Endodermal cell (in vitro differentiated cells): Measurements from ENCODE around the gene EVPL. TPM values are rescaled to one million over a fixed set of nuclear protein-coding genes. Genes with fewer than 3 reads are reported as not detected.

Source experiments
- DNase-seq: peaks from one replicate; pipeline ENCODE4 v3.0.0-alpha.2; 2017
- H3K27ac ChIP-seq: 2 replicates; pipeline ENCODE4 v1.5.1; 2013; ENCODE audit warnings: mild to moderate bottlenecking, low read depth, low read length, moderate library complexity
- H3K27me3 ChIP-seq: 2 replicates; pipeline ENCODE4 v1.6.1; 2013; ENCODE audit warnings: mild to moderate bottlenecking, low read length, moderate library complexity; ENCODE audit not compliant: insufficient read depth, control insufficient read depth, poor library complexity, severe bottlenecking
- H3K36me3 ChIP-seq: 2 replicates; pipeline ENCODE4 v1.7.0; 2013; ENCODE audit warnings: mild to moderate bottlenecking, low read length, moderate library complexity; ENCODE audit not compliant: control insufficient read depth, insufficient read depth
- H3K4me1 ChIP-seq: one replicate; pipeline ENCODE4 v1.7.0; 2013; ENCODE audit warnings: low read length; ENCODE audit not compliant: control insufficient read depth, insufficient read depth
- H3K4me3 ChIP-seq: 2 replicates; pipeline ENCODE4 v1.5.1; 2013; ENCODE audit warnings: mild to moderate bottlenecking, low read length, moderate library complexity
- H3K9ac ChIP-seq: 2 replicates; pipeline ENCODE4 v1.6.1; 2013; ENCODE audit warnings: mild to moderate bottlenecking, low read length, moderate library complexity; ENCODE audit not compliant: poor library complexity, severe bottlenecking; ENCODE audit errors: extremely low read depth
- H3K9me3 ChIP-seq: 2 replicates; pipeline ENCODE4 v1.6.1; 2013; ENCODE audit warnings: mild to moderate bottlenecking, low read length, moderate library complexity; ENCODE audit not compliant: control insufficient read depth
- H3K27ac Mint-ChIP-seq: 2 replicates; pipeline ENCODE4 v1.8.0; 2020; ENCODE audit warnings: mixed read lengths
- H3K27me3 Mint-ChIP-seq: 2 replicates; pipeline ENCODE4 v1.8.0; 2021; ENCODE audit warnings: mild to moderate bottlenecking, mixed read lengths; ENCODE audit not compliant: insufficient read depth
- H3K36me3 Mint-ChIP-seq: 2 replicates; pipeline ENCODE4 v1.8.0; 2020; ENCODE audit warnings: low read depth, mixed read lengths
- H3K4me1 Mint-ChIP-seq: 2 replicates; pipeline ENCODE4 v1.8.0; 2020; ENCODE audit warnings: mixed read lengths
- H3K4me3 Mint-ChIP-seq: 2 replicates; pipeline ENCODE4 v1.8.0; 2020; ENCODE audit warnings: mild to moderate bottlenecking, moderate library complexity, mixed read lengths
- H3K9me3 Mint-ChIP-seq: 2 replicates; pipeline ENCODE4 v1.8.0; 2020; ENCODE audit warnings: mild to moderate bottlenecking, mixed read lengths
- CTCF ChIP-seq: fragments of 200-600 bp; sonication (generic); conservative IDR thresholded peaks from 2 replicates; pipeline ENCODE4 v1.5.0; 2021; ENCODE audit warnings: antibody characterized with exemption, mild to moderate bottlenecking
- WGBS, 2 experiments: methylation state at CpG; one replicate each; pipeline versions ENCODE4 v1.1.5 to v1.1.7; 2013; ENCODE audit warnings: missing lambda C conversion rate in 2 of 2, mixed read lengths in 1 of 2; ENCODE audit not compliant: insufficient coverage in 1 of 2, insufficient read length in 1 of 2; 5-methylcytosine and 5-hydroxymethylcytosine counted together
- total RNA-seq, 2 donors: library from RNA; stranded (reverse); fragmentation: NEBNext Ultra II Directional in 1 of 2; extraction: Animal tissue kit (Norgen Biotek cat#: 25700) in 1 of 2; gene quantifications; 2 replicates in 1 of 2; 3 replicates in 1 of 2; pipeline ENCODE4 v1.2.1, GENCODE V29; 2021

Gene EVPL
- total RNA-seq, 2 donors from 2014 or later: 0.20 to 0.51 TPM

GRCh38 chr17:76011951-76012350 lies 15.2 kb downstream of the EVPL start:
- Mint-ChIP-seq H3K4me3 (no peak overlapping the region), H3K4me1 (peaks cover 5% of the 10 kb centered on the region), H3K9me3 (no peaks in the 10 kb centered on the region), H3K27ac (no peak overlapping the region), H3K27me3 (peaks cover 6% of the 10 kb centered on the region), H3K36me3 (no peaks in the 10 kb centered on the region)
- Histone ChIP-seq H3K27ac (no peak overlapping the region), H3K9me3 (no peaks in the 10 kb centered on the region), H3K36me3 (no peaks in the 10 kb centered on the region), H3K4me1 (no peaks in the 10 kb centered on the region), H3K4me3 (no peak overlapping the region), H3K27me3 (no peaks in the 10 kb centered on the region), H3K9ac (no peak overlapping the region)
- DNase-seq: no peak
- TF ChIP-seq CTCF: no peak
- 85 to 94% methylated on average over 2 to 5 of the region's 5 CpGs for WGBS, 2 experiments

- Mint-ChIP-seq H3K36me3 (peaks cover 5% of the 10 kb centered on the region), H3K9me3 (no peaks in the 10 kb centered on the region), H3K4me1 (peaks cover 5% of the 10 kb centered on the region), H3K4me3 (no peak overlapping the region), H3K27ac (no peak overlapping the region), H3K27me3 (peaks cover 2% of the 10 kb centered on the region)
- no peak overlapping the region for H3K9ac ChIP-seq
- DNase-seq: no peak
- H3K27me3 ChIP-seq: no peaks in the 10 kb centered on the region
- H3K9me3 ChIP-seq: no peaks in the 10 kb centered on the region
- no peak overlapping the region for H3K27ac ChIP-seq
- TF ChIP-seq CTCF: no peak
- H3K4me1 ChIP-seq: no peaks in the 10 kb centered on the region
- WGBS, 2 experiments: 88 to 94% methylated on average over 8 to 21 of the region's 21 CpGs
- peaks cover 8% of the 10 kb centered on the region for H3K36me3 ChIP-seq
- H3K4me3 ChIP-seq: no peak overlapping the region
Observed at GRCh38 chr17:76009969-76010661, 17.0 kb downstream of the EVPL start.

GRCh38 chr17:76009447-76009846 lies 17.7 kb downstream of the EVPL start:
- H3K9me3 Mint-ChIP-seq: no peaks in the 10 kb centered on the region
- Histone ChIP-seq H3K9ac (no peak overlapping the region), H3K27ac (no peak overlapping the region), H3K9me3 (no peaks in the 10 kb centered on the region), H3K4me3 (no peak overlapping the region), H3K4me1 (no peaks in the 10 kb centered on the region), H3K36me3 (peaks cover 8% of the 10 kb centered on the region), H3K27me3 (no peaks in the 10 kb centered on the region)
- H3K27me3 Mint-ChIP-seq: peaks cover 2% of the 10 kb centered on the region
- no peak for TF ChIP-seq CTCF
- peaks cover 5% of the 10 kb centered on the region for H3K4me1 Mint-ChIP-seq
- peaks cover 7% of the 10 kb centered on the region for H3K36me3 Mint-ChIP-seq
- no peak overlapping the region for H3K27ac Mint-ChIP-seq
- no peak overlapping the region for H3K4me3 Mint-ChIP-seq
- 91 to 96% methylated on average over 18 to 20 of the region's 20 CpGs for WGBS, 2 experiments
- DNase-seq: no peak
